ENCODE data around the gene CREB5.

CREB5 gene

GRCh38 chr7:28554802-28555471, 142.6 kb downstream of the CREB5 start:
- no peak for DNase-seq (ENCODE audit: extremely low read depth, low read depth)
- no peak for TF ChIP-seq CTCF (IDR thresholded peaks at IDR 0.05; ENCODE audit: low read depth, low read length)

- no peak for TF ChIP-seq CTCF (IDR thresholded peaks at IDR 0.05; ENCODE audit: low read depth, low read length)
- no peak for DNase-seq (ENCODE audit: extremely low read depth, low read depth)
Measured at GRCh38 chr7:28556025-28556424, 143.7 kb downstream of the CREB5 start.

GRCh38 chr7:28556671-28557070, 144.4 kb downstream of the CREB5 start:
- TF ChIP-seq CTCF (IDR thresholded peaks at IDR 0.05; ENCODE audit: low read depth, low read length), result no peak
- DNase-seq (ENCODE audit: extremely low read depth, low read depth), result no peak

GRCh38 chr7:28558236-28558635, 145.9 kb downstream of the CREB5 start:
- DNase-seq (ENCODE audit: extremely low read depth, low read depth), result no peak
- no peak for TF ChIP-seq CTCF (IDR thresholded peaks at IDR 0.05; ENCODE audit: low read depth, low read length)

GRCh38 chr7:28560767-28561166, 148.4 kb downstream of the CREB5 start:
- TF ChIP-seq CTCF (IDR thresholded peaks at IDR 0.05; ENCODE audit: low read depth, low read length), result no peak
- DNase-seq (ENCODE audit: extremely low read depth, low read depth), result no peak

- TF ChIP-seq CTCF (IDR thresholded peaks at IDR 0.05; ENCODE audit: low read depth, low read length), result no peak
- no peak for DNase-seq (ENCODE audit: extremely low read depth, low read depth)
Measured at GRCh38 chr7:28564033-28564432, 151.7 kb downstream of the CREB5 start.

- TF ChIP-seq CTCF (IDR thresholded peaks at IDR 0.05; ENCODE audit: low read depth, low read length), result no peak
- DNase-seq (ENCODE audit: extremely low read depth, low read depth), result no peak
Measured at GRCh38 chr7:28564755-28565374, 152.5 kb downstream of the CREB5 start.

Data from AG09319 (cell line).